GM12801 (cell line): ENCODE measurements around the gene QRFP.

ENCODE experiments used
- TF ChIP-seq, protein P1 (sequence below): IDR thresholded peaks from one replicate; pipeline ENCODE4 v1.5.1; 2011; ENCODE audit warnings: control low read depth; ENCODE audit not compliant: insufficient read length; ENCODE audit errors: extremely low read depth

The QRFP gene

DNA sequence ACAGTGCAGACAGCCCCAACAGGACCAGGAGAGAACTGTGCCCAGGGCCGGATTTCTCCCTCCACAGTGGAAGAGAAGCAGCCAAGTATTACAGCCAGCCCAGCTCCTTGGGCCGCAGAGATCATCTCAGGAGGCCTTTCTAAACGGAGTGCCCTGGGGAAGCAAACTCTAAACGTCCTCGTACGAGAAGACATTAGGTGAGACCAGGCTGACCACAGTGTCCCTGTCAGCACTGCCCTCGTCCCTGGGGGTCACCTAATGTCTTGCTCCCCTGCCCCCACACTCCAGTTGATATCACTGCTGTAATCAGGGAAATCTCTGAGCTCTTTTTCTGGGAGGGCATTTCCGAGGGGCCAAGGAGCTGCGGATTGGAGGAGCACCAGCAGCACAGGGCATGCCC lies 6.5 kb downstream of the QRFP start:
- TF ChIP-seq, protein P1, sequence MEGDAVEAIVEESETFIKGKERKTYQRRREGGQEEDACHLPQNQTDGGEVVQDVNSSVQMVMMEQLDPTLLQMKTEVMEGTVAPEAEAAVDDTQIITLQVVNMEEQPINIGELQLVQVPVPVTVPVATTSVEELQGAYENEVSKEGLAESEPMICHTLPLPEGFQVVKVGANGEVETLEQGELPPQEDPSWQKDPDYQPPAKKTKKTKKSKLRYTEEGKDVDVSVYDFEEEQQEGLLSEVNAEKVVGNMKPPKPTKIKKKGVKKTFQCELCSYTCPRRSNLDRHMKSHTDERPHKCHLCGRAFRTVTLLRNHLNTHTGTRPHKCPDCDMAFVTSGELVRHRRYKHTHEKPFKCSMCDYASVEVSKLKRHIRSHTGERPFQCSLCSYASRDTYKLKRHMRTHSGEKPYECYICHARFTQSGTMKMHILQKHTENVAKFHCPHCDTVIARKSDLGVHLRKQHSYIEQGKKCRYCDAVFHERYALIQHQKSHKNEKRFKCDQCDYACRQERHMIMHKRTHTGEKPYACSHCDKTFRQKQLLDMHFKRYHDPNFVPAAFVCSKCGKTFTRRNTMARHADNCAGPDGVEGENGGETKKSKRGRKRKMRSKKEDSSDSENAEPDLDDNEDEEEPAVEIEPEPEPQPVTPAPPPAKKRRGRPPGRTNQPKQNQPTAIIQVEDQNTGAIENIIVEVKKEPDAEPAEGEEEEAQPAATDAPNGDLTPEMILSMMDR: no peak

DNA sequence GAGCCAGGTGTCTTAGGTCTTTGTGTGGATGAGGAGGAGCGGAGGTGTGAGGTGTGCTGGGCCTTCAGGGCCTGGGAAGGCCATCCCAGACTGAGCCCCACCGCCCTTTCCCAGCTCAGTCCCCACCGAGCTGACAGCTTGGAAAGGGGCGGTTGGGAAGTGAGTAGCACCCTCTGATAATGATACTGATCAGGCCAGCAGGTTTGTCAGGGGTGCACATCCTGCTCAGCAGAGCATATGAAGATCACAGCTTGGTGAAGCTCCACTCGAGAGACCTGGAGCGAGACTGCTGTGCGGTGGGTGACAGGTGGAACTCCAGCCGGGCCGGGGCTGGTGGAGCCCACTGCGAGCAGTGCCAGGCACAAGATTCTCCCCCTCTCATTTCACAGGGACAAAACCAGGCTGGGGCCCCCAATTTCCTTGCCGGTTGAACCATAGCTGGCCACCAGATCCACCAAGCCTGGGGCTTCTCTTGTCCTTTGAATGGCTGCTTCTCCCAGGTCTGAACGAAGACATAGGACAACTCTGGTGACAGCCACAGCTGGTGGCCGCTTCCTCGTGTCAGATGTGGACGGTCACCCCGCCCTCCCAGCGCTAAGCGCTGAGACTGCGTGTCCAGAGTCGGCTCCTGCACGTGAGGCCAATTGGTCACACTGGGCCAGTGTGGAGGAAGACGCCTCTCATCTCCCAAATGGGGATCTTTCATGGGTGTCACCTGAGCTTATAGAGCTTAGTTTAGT lies 8.3 kb downstream of the QRFP start:
- TF ChIP-seq, protein P1: no peak

DNA sequence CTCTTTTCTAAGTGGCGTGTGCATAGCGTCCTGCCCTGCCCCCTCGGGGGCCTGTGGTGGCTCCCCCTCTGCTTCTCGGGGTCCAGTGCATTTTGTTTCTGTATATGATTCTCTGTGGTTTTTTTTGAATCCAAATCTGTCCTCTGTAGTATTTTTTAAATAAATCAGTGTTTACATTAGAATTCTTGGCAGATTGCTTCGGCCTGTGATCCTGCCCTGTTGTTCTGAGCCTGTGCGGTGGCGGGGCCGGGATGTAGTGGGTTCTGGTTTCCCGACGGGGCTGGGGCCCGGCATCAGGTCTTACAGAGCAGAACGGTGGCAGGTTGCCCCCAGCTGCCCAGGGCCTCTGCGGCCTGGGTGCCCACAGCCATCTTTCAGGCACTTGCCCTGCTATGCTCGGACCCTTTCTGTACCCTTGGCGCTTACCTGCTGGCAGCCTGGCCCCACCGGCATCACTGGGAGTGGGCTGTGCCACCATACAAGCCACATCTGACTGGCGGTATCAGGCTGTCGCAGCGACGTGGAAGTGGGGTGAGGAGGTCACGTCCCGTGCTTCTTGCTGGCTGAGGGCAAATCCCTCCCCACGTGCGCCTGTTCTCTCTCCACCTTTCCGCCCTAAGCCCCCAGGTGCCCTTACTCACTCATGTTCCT lies 9.0 kb downstream of the QRFP start:
- TF ChIP-seq, protein P1: no peak

DNA sequence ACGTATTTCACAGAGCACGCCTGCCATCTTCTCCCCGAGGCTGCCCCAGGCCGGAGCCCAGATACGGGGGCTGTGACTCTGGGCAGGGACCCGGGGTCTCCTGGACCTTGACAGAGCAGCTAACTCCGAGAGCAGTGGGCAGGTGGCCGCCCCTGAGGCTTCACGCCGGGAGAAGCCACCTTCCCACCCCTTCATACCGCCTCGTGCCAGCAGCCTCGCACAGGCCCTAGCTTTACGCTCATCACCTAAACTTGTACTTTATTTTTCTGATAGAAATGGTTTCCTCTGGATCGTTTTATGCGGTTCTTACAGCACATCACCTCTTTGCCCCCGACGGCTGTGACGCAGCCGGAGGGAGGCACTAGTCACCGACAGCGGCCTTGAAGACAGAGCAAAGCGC lies 9.6 kb downstream of the QRFP start:
- TF ChIP-seq, protein P1: no peak

DNA sequence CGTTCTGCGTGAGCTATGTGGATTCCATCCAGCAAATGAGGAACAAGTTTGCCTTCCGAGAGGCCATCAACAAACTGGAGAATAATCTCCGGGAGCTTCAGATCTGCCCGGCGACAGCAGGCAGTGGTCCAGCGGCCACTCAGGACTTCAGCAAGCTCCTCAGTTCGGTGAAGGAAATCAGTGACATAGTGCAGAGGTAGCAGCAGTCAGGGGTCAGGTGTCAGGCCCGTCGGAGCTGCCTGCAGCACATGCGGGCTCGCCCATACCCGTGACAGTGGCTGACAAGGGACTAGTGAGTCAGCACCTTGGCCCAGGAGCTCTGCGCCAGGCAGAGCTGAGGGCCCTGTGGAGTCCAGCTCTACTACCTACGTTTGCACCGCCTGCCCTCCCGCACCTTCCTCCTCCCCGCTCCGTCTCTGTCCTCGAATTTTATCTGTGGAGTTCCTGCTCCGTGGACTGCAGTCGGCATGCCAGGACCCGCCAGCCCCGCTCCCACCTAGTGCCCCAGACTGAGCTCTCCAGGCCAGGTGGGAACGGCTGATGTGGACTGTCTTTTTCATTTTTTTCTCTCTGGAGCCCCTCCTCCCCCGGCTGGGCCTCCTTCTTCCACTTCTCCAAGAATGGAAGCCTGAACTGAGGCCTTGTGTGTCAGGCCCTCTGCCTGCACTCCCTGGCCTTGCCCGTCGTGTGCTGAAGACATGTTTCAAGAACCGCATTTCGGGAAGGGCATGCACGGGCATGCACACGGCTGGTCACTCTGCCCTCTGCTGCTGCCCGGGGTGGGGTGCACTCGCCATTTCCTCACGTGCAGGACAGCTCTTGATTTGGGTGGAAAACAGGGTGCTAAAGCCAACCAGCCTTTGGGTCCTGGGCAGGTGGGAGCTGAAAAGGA lies 10.9 kb downstream of the QRFP start:
- TF ChIP-seq, protein P1: no peak

DNA sequence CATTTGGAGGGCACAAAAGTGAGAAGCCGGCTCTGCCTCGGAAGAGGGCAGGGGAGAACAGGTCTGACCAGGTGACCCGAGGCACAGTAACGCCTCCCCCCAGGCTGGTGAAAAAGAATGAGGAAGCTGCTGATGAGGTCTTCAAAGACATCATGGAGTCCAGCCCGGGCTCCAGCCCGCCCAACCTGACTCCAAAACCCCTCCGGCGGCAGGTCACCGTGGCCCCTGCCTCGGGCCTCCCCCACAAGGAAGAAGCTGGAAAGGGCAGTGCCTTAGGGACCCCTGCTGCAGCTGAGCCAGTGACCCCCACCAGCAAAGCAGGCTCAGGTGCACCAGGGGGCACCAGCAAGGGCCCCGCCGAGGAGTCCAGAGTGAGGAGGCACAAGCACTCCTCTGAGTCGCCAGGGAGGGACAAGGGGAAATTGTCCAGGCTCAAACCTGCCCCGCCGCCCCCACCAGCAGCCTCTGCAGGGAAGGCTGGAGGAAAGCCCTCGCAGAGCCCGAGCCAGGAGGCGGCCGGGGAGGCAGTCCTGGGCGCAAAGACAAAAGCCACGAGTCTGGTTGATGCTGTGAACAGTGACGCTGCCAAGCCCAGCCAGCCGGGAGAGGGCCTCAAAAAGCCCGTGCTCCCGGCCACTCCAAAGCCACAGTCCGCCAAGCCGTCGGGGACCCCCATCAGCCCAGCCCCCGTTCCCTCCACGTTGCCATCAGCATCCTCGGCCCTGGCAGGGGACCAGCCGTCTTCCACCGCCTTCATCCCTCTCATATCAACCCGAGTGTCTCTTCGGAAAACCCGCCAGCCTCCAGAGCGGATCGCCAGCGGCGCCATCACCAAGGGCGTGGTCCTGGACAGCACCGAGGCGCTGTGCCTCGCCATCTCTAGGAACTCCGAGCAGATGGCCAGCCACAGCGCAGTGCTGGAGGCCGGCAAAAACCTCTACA lies 11.8 kb downstream of the QRFP start:
- TF ChIP-seq, protein P1: no peak
